ENCODE measurements around the gene PROM1. TPM values are rescaled to one million over a fixed set of nuclear protein-coding genes. Genes with fewer than 3 reads are reported as not detected.

PROM1 gene
- total RNA-seq, 1 experiment from 2014 or later, result not detected

DNA sequence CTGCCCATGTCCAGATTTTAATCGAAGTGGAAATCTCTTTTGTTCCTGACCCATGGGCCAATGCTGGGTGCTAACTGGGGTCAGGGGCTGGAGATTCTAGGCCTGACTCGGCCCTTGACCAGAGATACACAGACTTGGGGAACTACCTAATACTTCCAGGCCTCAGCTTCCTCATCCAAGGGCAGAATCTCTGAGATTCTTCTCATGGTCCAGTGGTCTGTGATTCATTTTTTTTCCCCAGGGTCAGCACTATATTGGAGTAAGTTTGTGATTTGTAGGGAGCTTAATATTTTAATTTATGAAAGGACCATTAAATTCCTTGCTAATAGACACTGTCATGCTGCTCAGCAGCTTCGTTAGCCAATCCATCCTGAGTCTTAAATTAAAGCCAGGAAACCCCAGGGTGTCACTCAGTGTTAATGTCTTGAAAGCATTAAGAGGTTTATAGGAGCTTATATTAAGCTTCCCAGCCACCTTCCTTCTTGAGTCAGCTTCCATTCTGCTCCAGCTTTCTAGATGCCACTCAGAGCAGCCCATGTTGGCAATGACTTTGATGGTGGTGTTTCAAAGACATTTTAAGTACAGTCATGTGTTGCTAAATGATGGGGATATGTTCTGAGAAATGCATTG is 27.0 kb upstream of the PROM1 start:
- no peak for DNase-seq (ENCODE audit: low read depth)

GRCh38 chr4:16110199-16110598 is 26.4 kb upstream of the PROM1 start:
- DNase-seq (ENCODE audit: low read depth), result no peak

GRCh38 chr4:16109256-16109655 is 25.4 kb upstream of the PROM1 start:
- no peak for DNase-seq (ENCODE audit: low read depth)

DNA sequence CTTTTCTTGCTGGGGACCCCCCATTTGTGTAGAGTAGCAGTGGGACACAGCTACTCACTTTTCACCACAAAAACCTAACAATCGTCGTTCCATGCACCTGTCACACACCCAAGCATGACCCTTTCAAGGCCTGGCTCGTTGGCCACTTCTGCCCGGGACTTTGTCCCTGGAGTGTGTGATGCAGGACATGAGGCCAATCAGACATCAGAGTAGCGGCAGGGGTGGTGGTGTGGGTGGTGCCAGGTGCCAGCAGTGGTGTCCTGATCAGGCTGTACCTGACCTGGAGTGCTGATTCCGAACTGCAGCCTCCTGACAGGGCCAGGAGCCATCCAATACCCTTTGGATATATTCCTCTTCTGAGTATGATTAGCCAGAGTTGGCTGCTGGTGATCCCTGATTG is 23.1 kb upstream of the PROM1 start:
- no peak for DNase-seq (ENCODE audit: low read depth)

DNA sequence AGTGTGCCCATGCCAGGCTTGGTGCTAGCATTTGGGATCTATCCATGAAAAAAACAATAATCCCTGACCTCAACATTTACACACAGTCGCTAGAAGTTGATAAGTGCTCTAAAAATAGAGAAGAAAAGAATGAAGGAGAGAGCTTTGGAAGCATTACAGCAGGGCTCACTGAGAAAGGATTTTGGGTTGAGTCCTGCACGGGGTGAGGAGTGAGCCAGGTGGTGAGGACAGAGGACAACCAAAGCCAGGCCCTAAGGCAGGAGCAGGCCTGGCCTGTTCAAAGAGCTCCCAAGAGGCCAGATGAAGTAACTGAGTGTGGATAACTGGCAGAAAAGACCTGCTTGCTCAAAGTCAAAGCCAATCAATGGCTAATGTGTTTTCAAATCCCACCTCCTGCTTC is 20.7 kb upstream of the PROM1 start:
- no peak for DNase-seq (ENCODE audit: low read depth)

- DNase-seq (ENCODE audit: low read depth), result no peak
Observed at GRCh38 chr4:16102356-16102755, 18.5 kb upstream of the PROM1 start.

- no peak for DNase-seq (ENCODE audit: low read depth)
Observed at GRCh38 chr4:16100833-16101232, 17.0 kb upstream of the PROM1 start.

DNA sequence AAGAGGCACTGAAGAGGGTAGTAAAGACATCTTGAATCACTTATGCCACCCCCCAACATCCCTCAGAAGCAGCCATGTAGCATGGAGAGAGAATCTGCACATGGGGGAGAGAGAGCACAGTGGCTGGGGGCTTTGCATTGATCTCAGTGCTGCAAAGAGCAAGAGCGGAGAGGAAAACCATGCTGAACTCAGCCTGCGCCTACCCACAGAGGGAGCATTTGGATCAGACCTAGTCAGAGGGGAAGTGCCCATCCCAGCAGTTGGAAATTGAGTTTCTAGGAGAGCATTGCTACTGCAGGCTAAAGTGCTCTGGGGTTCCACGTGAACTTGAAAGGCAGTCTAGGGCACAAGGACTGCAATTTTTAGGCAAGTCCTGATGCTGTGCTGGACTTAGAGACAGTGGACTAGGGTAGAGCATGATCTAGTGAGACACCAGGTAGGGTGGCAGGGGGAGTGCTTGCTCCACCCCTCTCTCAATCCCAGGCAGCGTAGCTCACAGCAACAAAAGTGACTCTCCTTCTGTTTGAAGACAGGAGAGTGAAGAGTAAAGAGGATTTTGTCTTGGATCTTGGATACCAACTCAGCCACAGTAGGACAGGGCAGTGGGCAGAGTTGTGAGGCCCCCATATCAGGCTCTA is 9.0 kb upstream of the PROM1 start:
- DNase-seq (ENCODE audit: low read depth), result no peak

GRCh38 chr4:16090096-16090705 is 6.4 kb upstream of the PROM1 start:
- no peak for DNase-seq (ENCODE audit: low read depth)

DNA sequence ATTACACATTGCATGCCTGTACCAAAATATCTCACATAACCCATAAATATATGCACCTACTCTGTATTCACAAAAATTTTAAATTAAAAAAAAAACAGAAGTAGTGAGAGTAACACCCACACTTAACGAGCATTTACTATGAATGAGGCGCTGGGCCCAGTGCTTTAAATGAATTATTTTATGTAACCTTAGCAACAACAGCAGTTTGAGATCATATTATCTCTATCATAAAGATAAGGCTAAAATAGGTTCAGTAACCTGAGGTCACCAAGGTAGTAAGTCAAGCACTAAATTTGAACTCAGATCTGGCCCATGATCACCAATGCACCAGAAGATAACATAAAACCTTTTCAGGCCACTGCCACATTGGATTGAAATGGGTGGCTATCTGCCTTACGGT is 5.3 kb upstream of the PROM1 start:
- no peak for DNase-seq (ENCODE audit: low read depth)

DNA sequence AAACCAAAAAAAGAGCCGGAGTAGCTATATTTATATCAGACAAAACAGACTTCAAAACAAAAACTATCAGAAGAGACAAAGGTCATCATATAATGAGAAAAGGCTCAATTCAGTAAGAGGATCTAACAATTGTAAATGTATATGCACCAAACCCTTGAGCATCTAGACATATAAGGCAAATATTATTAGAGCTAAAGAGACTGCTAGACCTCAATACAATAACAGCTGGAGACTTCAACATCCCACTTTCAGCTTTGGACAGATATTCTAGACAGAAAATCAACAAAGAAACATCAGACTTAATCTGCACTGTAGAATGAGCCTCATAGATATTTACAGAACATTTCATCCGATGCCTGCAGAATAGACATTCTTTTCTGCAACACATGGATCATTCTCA is 4.8 kb upstream of the PROM1 start:
- DNase-seq (ENCODE audit: low read depth), result no peak

- no peak for DNase-seq (ENCODE audit: low read depth)
Observed at GRCh38 chr4:16085822-16086221, 2.0 kb upstream of the PROM1 start.

DNA sequence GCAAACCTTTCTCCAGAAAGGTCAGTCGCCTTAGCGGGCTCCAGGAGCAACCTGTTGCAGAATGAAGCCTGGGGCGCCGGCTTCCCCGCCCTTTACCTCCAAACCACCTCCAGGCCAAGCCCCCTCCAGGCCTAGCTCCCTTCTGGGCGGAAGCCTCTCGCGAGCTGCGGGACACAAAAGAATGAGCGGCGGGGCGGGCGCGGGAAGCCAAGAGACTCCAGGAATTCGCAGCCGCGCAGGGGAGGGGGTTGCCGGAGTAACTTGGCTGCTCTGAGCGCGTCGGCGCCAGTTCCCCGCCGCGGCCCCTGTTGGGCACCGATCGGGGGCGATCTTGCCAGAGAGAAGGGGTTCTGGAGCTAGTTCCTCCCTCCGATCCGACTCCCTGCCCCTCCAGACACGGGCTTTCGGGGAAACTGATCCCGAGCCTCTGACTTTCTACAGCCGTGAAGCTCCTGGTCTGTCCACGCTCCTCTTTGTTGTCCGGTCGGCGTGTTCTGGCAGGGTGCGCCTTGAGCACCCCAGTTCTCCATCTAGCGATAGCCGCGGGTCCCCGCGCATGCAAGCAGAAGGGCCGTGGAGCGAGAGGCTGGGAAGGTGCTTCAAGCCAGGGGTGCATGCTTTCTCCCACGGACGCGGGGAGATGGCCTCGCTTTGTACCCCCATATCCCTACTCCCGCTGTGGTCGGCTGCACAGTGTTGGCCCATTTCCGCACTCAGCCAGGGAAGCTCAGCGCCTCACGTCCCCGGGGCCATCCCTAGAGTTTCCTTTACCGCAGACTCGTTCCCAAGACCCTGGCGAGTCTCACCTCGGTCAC is 1.2 kb downstream of the PROM1 start:
- DNase-seq (ENCODE audit: low read depth), result no peak

GRCh38 chr4:16082041-16082425 is 1.8 kb downstream of the PROM1 start:
- DNase-seq (ENCODE audit: low read depth), result no peak

- no peak for DNase-seq (ENCODE audit: low read depth)
Observed at GRCh38 chr4:16079046-16079445, 4.8 kb downstream of the PROM1 start.

- no peak for DNase-seq (ENCODE audit: low read depth)
Observed at GRCh38 chr4:16078195-16078760, 5.5 kb downstream of the PROM1 start.

GRCh38 chr4:16077786-16078185 is 6.0 kb downstream of the PROM1 start:
- no peak for DNase-seq (ENCODE audit: low read depth)

- DNase-seq (ENCODE audit: low read depth), result no peak
Observed at GRCh38 chr4:16075975-16076757, 7.7 kb downstream of the PROM1 start.

DNA sequence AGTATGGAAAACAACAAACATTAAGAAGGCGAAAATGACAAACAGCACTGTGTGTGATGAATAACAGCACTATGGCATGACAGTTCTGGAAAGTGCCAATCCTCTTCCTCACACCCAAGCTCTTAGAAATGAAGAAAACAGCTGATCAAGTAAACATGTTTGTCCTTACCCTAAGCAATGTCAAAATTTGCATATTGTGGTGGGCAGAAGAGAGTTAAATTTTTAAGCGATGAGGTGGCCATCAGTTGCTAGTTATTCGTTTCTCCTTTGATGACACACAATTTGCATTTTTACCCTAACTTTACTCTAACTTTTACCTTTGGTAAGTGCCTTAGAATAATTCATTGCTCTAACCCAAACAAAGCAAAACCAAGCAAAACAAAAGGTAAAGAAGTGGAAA is 8.8 kb downstream of the PROM1 start:
- DNase-seq (ENCODE audit: low read depth), result no peak

DNA sequence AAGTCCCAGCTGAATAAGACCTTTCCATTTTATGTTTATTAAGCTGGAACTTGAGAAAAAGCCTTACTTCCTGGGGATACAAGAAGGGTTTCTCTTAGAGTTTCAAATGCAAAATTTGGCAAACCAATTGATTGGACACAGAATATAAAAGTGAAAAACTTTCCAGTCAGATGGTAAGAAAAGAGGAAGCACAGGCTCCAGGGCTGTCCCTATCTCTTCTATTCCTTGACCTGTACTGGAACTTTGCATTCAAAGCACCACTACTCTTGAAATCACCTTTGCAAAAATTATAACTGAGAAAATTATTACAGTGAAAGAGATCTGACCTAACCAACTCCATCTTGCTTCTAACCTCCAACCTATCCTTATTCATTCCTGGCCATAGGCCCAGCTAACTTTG is 11.7 kb downstream of the PROM1 start:
- no peak for DNase-seq (ENCODE audit: low read depth)

DNA sequence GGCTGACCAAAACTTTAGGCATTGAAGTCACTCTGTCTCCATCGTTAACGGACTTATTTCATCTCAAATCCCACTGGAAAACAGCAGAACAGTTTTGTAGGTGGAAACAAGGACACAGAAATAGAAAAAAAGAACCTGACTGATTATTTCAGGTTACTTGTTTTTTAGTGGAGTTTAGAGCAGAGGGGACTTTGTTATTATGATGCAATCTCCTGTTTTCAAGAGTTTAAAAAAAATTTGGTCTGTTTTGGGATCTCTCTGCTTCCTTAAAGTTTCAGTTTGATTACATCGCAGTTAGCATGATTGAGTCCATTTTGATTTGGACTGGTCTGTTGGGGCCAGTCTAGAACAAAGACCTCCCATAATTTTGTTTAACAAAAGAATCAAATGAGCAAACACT is 13.6 kb downstream of the PROM1 start:
- no peak for DNase-seq (ENCODE audit: low read depth)

All from HT1080 (cell line).